SHP77 treated with DMSO at 0.1 percent for 48 hours (cell line): ENCODE results near the gene PRKAR2B.

ENCODE experiments used
- DNase-seq: peaks from one replicate; lab custom pipeline; 2025; lab: John Stamatoyannopoulos, UW

The PRKAR2B gene

DNA sequence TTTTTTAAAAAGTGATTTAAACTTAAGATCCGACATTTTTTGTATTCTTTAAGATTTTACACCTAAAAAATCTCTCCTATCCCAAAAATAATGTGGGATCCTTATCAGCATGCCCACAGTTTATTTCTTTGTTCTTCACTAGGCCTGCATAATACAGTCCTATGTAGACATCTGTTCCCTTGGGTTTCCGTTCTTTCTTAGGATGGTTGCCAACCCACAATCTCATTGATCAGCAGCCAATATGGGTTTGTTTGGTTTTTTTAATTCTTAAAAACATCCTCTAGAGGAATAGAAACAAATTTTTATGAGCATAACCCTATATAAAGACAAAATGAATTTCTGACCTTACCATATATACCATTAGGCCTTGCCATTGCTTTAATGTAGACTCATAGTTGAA is 115.9 kb downstream of the PRKAR2B start:
- DNase-seq = no peak

GRCh38 chr7:107161415-107161814 is 116.9 kb downstream of the PRKAR2B start:
- no peak for DNase-seq

DNA sequence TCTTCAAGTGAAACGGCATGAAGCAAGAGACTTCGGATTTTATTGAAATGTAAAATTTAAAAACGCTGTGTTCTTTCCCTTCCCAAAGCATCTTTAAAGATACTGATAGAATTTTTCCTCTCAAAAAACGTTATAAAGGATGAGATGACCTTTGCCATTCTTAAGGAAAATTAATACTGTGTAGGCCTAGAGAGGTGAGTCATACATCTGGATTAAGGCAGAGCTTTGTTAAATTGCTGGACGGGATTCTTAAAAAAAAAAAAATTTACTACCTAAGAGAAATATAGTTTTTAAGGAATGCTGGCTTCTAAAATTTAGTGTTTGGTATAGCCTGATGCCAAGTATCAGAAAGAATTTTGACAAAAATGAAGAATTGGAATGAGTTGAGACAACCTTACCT is 118.0 kb downstream of the PRKAR2B start:
- DNase-seq = no peak

- DNase-seq = no peak
These were observed 119.6 kb downstream of the PRKAR2B start for GRCh38 chr7:107164092-107164491.

- no peak for DNase-seq
These were observed 120.8 kb downstream of the PRKAR2B start for GRCh38 chr7:107165341-107165740.

DNA sequence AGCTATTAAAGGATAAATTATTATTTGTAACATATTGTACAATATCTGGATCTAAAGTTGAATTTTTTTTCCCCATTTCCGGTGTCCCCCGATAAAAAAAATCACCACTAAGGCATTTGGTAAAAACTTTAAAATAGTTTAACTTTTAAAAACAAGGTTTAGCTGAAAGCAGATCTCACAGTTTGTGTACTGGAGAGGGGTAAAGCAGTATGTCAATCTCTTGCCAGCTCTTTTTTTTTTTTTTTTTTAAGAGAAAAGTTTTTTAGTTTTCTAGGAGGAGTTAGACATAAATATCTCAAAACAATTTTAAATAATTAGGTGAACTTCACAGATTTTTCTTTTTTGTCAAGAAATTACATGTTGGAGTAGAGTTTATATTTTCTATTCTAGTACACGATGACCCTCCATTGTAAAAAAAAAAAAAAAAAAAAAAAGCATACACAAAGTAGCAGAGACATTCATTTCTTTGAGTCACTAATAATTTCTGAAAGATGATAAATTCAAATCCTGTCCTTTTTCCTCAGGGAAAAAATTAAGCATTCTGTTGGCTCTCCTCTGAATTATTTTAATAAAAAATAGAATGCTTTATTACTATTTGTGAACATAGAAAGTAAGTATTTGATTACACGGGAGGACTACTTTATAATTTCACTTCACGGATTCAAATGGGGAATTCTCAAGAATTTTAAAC is 122.4 kb downstream of the PRKAR2B start:
- no peak for DNase-seq

DNA sequence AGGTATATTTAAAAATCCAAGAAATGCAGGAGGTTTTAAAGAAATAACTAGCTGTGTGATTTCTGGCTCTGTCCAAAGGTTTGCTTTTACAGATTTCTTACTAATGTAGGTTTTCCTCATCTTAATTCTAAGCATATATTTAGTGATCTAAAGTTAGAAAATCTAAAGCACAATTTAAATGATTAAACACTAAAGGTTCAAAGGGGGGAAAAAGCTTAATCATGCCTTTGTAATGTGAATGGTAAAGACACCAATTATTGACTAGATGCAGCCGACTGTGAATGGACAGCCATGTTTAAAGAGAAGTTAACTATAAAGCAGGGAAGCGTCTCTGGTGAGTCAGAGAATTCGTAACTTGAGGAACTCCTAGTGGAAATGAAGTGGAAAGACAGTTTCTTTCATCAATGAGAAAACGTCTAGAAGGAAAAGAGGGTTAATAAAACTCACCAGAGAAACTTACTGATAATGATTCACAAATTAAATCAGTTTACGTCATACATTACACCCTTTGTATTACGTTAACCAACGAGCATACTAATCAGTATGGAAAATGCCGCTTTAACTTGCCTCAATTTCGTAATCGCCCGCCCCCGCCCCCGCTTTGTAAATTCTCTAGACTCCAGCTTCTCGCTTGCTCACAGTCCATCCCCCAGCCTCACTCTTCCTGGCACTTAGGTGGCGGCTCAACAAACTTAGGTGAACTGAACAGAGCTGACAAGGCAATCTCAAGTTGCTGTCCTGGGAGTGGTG is 123.2 kb downstream of the PRKAR2B start:
- DNase-seq = peak; percentile 36

DNA sequence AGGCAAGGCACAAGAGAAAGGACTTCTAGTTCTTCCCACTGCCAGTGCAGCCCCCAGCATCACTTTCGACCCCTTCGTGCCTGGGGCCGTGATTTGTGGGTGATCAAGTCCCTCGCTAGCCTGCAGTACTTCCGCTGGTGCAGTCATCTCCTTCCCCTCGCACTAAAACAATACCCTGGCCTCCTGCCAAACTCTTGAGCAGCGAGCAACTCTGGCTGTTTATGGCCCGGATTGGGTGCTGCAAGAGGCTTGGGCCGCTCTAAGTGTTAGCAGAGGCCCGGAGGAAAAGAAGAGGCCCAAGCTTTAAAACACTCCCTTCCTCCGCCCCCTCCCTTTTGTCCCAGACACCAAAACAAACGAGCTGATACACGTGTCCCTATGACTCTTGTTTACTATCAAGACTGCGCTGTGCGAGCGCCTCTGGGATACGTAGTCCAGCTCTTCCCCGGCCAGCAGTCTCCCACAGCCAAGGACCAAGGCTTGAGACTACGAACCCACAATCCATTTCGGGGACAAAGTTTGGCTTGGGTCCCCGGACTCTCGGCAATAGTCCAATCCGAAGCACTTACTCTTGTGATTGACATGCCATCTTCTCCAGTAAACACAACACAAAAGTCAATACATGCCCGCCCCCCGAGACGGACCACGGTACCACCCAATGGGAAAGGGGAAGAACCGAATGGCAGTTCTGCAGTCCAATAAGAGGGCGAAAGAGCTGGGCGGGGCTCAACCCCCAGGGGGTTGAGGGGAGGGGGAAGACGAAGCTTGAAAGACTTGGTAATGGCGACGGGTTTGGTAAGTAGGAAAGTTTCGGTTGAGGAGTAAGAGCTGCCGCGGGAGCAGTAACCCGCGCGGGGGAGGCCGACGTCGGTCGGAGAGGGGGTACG is 124.0 kb downstream of the PRKAR2B start, which contains the start of gene HBP1:
TSS of gene HBP1 (plus strand) at position 771 of the 887 bp plus-strand sequence. CDS start 10,891 bp downstream, outside the sequence.
- peak; percentile 99 for DNase-seq

GRCh38 chr7:107169120-107170050 is 124.9 kb downstream of the PRKAR2B start:
- peak; percentile 79 for DNase-seq

- DNase-seq = no peak
These were observed 125.8 kb downstream of the PRKAR2B start for GRCh38 chr7:107170051-107170915.

- no peak for DNase-seq
These were observed 127.0 kb downstream of the PRKAR2B start for GRCh38 chr7:107171496-107171895.

DNA sequence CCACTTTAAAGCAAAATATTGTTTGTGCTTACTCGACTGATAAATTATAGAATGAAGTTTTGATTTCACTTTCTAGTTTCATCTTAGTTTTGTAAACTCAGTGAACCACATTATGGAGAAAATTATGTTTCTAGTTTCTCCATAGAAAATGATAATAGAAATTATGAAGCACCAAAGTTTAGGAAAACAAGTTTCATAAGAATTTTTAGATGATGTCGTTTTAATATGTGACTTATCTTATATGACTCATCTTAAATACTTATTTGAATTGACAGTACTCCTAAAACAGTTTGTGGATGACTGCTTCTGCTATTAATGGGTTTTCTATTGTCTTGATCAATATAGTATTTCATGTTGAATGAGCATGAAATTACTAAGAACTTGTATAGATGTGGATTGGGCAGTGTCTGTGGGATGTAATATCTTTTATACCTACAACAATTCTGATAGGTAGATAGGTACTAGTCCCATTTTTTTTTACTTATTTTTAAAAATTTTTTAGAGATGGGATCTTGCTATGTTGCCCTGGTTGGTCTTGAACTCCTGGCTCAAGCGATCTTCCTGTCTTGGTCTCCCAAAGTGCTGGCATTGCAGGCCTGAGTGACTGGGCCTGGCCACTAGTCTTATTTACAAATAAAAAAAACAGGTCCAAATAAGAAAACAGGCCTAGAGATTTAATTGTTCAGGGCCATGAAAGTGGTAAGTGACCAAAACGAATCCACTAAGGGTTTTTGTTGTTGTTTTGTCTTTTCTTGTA is 127.9 kb downstream of the PRKAR2B start:
- no peak for DNase-seq

DNA sequence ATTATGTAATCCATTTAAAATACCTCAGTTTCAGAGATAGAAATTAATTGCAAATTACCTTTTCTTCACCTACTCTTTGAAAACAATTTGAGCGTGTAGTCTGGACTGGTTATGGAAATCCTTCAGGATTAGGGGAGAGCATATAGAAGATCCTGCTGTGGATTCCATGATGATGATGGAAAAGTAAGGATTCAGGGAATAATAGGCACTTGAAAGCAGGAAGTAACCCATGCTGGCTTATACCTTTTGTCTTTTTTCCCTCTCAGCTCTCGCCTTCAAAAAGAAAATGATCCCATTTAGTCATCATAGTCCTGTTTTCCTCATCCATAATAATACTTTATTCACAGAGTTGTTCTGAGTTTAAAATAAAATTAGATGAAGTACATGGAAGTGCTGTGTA is 128.7 kb downstream of the PRKAR2B start:
- DNase-seq = no peak

DNA sequence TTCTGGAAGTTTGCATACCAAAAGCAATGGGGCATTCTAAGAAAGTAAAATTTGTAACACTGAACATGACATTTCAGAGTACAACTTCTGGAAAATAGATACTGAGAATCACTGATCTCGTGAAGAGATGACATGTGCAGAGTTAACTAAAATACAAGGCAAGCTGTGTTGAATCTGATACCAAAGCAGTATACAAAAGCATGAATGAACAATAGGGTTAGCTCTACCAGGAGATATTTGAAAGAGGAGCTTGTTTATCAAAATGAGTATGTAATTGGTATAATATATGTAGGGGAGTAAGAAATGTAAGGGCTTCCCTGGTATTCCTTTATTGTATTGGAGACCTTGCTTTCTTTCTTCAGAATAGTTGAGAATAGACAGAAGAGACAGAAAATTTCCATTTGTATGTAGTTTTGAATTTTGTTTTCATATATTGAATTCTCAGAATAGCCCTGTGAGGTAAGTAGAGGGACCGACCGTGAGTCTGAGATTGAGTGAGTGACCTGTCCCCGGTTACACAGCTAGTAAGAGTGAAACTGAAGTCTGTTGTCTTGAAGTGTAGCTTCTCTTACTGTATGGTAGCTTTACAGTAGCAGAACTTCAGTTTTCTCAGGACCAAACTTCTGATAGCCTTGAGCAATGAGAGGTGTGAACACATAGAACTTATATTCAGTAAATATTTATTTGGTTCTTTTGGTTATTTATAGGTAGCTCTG is 129.3 kb downstream of the PRKAR2B start:
- DNase-seq = no peak

GRCh38 chr7:107179326-107180164 is 135.0 kb downstream of the PRKAR2B start:
- no peak for DNase-seq

DNA sequence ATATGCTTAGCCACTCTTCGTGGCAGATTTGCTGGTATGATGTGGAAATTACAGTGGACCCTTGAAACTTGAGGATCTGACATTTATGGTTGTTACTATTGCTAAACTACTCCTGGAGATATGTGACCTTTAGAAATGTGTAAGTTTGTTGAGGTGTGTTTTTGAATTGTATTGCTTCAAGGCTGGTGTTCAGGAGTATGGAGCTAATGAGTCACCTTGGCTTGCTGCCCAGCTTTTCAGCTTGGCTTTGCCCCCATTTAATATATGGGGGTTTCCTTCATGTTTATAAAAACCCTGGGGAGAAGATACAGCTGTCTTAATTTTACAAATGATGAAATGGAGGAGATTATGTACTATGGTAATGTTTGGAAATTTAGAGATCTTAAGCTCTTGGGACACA is 135.9 kb downstream of the PRKAR2B start:
- peak; percentile 28 for DNase-seq

DNA sequence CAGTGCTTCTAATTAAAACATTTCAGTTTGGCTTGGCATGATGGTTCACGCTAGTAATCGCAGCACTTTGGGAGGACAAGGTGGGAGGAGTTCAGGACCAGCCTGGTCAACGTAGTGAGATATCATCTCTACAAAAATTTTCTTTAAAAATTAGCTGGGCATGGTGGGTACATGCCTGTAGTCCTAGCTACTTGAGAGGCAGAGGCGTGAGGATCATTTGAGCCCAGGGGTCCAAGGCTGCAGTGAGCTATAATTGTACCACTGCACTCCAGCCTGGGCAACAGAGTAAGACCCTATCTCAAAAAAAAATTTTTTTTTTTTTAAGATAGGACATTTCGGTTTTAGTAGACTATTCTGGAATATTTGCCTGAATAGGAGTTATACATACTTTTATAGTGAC is 136.7 kb downstream of the PRKAR2B start:
- DNase-seq = no peak

DNA sequence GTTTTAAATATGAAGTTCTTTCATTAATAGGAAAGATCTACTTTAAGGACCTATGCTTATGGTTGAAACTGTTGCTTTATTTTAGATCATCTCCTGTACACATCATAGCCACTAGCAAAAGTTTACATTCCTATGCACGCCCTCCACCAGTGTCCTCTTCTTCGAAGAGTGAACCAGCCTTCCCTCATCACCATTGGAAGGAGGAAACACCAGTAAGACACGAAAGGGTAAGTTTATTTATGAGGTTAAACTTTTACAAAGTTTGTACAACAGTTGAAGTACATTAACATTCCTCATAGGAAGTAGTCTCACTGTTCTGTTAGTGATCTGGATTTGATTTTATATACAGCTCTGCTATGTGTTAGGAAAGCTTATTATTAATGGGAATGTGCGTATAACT is 141.2 kb downstream of the PRKAR2B start:
- no peak for DNase-seq
